Neural cell (in vitro differentiated cells): ENCODE results near the gene PHACTR4. TPM values are rescaled to one million over a fixed set of nuclear protein-coding genes. Genes with fewer than 3 reads are reported as not detected.
"Not testable (repeated sequence)": the region's sequence is repeated elsewhere in the genome, so short reads cannot be mapped to it uniquely, and the experiment has no call there.

Source experiments
- H2AFZ ChIP-seq: fragments of 200-600, 300-800 bp; sonication (generic), shearing (Covaris generic); 2 replicates; pipeline ENCODE4 v1.6.0; 2014; ENCODE audit warnings: low read depth, mild to moderate bottlenecking, antibody characterized with exemption, low read length, moderate library complexity
- H3F3A ChIP-seq: fragments of 200-600 bp; shearing (Covaris generic); 2 replicates; pipeline ENCODE4 v1.6.1; 2016; ENCODE audit warnings: mild to moderate bottlenecking, moderate library complexity, mixed read lengths, antibody characterized with exemption, low read length; ENCODE audit not compliant: insufficient read depth, poor library complexity, severe bottlenecking
- H3K27ac ChIP-seq: fragments of 200-600, 300-800 bp; sonication (generic), shearing (Covaris generic); 2 replicates; pipeline ENCODE4 v1.5.1; 2014; ENCODE audit warnings: mild to moderate bottlenecking, low read length, moderate library complexity
- H3K27me3 ChIP-seq: fragments of 300-800, 200-600 bp; sonication (generic), shearing (Covaris generic); 2 replicates; pipeline ENCODE4 v1.6.0; 2014; ENCODE audit warnings: mild to moderate bottlenecking, low read depth, low read length, moderate library complexity; ENCODE audit not compliant: insufficient read depth
- H3K36me3 ChIP-seq: fragments of 300-800, 200-600 bp; sonication (generic), shearing (Covaris generic); 2 replicates; pipeline ENCODE4 v1.5.1; 2014; ENCODE audit warnings: mild to moderate bottlenecking, antibody characterized with exemption, low read length, moderate library complexity; ENCODE audit not compliant: insufficient read depth
- H3K4me2 ChIP-seq: fragments of 300-800, 200-600 bp; sonication (generic), shearing (Covaris generic); 2 replicates; pipeline ENCODE4 v1.6.0; 2014; ENCODE audit warnings: mild to moderate bottlenecking, low read length
- H3K4me3 ChIP-seq: fragments of 300-800, 200-600 bp; sonication (generic), shearing (Covaris generic); 2 replicates; pipeline ENCODE4 v1.5.1; 2014; ENCODE audit warnings: mild to moderate bottlenecking, low read length, moderate library complexity
- H3K79me2 ChIP-seq: fragments of 200-600 bp; shearing (Covaris generic); replicated peaks from 2 replicates; pipeline ENCODE4 v1.6.0; 2014; ENCODE audit warnings: mild to moderate bottlenecking, low read length, moderate library complexity; ENCODE audit not compliant: insufficient read depth
- H3K9ac ChIP-seq: fragments of 300-800, 200-600 bp; sonication (generic), shearing (Covaris generic); 2 replicates; pipeline ENCODE4 v1.6.1; 2016; ENCODE audit warnings: mild to moderate bottlenecking, low read length, mixed read lengths
- H3K9me2 ChIP-seq: fragments of 200-600 bp; shearing (Covaris generic); 2 replicates; pipeline ENCODE4 v1.6.1; 2016; ENCODE audit warnings: mild to moderate bottlenecking, low read length, mixed read lengths; ENCODE audit not compliant: insufficient read depth
- H3K9me3 ChIP-seq: fragments of 200-600, 300-800 bp; sonication (generic), shearing (Covaris generic); 2 replicates; pipeline ENCODE4 v1.6.1; 2016; ENCODE audit warnings: mild to moderate bottlenecking, mixed run types, low read length, moderate library complexity, mixed read lengths
- H4K20me1 ChIP-seq: fragments of 200-600 bp; shearing (Covaris generic); 2 replicates; pipeline ENCODE4 v1.6.1; 2016; ENCODE audit warnings: mild to moderate bottlenecking, mixed run types; ENCODE audit not compliant: insufficient read depth
- CTCF ChIP-seq: fragments of 450-650 bp; IDR thresholded peaks from 2 replicates; pipeline ENCODE4 v1.5.1; 2014; ENCODE audit warnings: antibody characterized with exemption, mild to moderate bottlenecking, moderate library complexity; ENCODE audit not compliant: poor library complexity, severe bottlenecking
- EP300 ChIP-seq: fragments of 450-650 bp; conservative IDR thresholded peaks from 2 replicates; pipeline ENCODE4 v1.6.1; 2014; ENCODE audit warnings: antibody characterized with exemption, mild to moderate bottlenecking, moderate library complexity; ENCODE audit not compliant: poor library complexity, severe bottlenecking
- EZH2 ChIP-seq: fragments of 200-600, 300-800 bp; shearing (Covaris generic), sonication (generic); IDR thresholded peaks from 2 replicates; pipeline ENCODE4 v1.6.1; 2014; ENCODE audit warnings: antibody characterized with exemption, low read length, borderline replicate concordance, mild to moderate bottlenecking; ENCODE audit not compliant: insufficient read depth, poor library complexity, severe bottlenecking
- MXI1 ChIP-seq: fragments of 450-650 bp; conservative IDR thresholded peaks from 2 replicates; pipeline ENCODE4 v1.6.1; 2014; ENCODE audit warnings: antibody characterized with exemption, mild to moderate bottlenecking; ENCODE audit not compliant: poor library complexity, severe bottlenecking
- POLR2AphosphoS5 ChIP-seq: IDR thresholded peaks from 2 replicates; pipeline ENCODE4 v1.6.1; 2012
- RAD21 ChIP-seq: fragments of 450-650 bp; conservative IDR thresholded peaks from 2 replicates; pipeline ENCODE4 v1.6.1; 2014; ENCODE audit warnings: antibody characterized with exemption, mild to moderate bottlenecking, moderate library complexity
- REST ChIP-seq: IDR thresholded peaks from 2 replicates; pipeline ENCODE4 v1.6.1; 2012; ENCODE audit warnings: borderline replicate concordance
- SMC3 ChIP-seq: fragments of 450-650 bp; conservative IDR thresholded peaks from 2 replicates; pipeline ENCODE4 v1.6.1; 2014; ENCODE audit warnings: antibody characterized with exemption, mild to moderate bottlenecking, moderate library complexity; ENCODE audit not compliant: poor library complexity
- TAF1 ChIP-seq: IDR thresholded peaks from 2 replicates; pipeline ENCODE4 v1.6.1; 2012; ENCODE audit warnings: low read depth
- polyA plus RNA-seq: library from polyadenylated mRNA; depleted of rRNA; stranded (reverse); fragments of >200 nt; gene quantifications from 2 replicates; pipeline ENCODE4 v1.2.3, GENCODE V29; 2014

The PHACTR4 gene
- polyA plus RNA-seq, 1 donor from 2014 or later, result 7.9 TPM

GRCh38 chr1:28323720-28324119 is 45.8 kb upstream of the PHACTR4 start:
- no peaks in the 10 kb centered on the region for H3K9me2 ChIP-seq
- H3K36me3 ChIP-seq, result no peaks in the 10 kb centered on the region
- TF ChIP-seq EP300 (no peak), MXI1 (no peak), EZH2 (no peak), SMC3 (no peak), REST (no peak), POLR2AphosphoS5 (no peak), RAD21 (no peak), CTCF (no peak), TAF1 (no peak)
- no peak overlapping the region for H3K4me2 ChIP-seq
- no peak overlapping the region for H3K4me3 ChIP-seq
- no peak overlapping the region for H3K9ac ChIP-seq
- no peaks in the 10 kb centered on the region for H4K20me1 ChIP-seq
- H2AFZ ChIP-seq, result no peak overlapping the region
- H3K27ac ChIP-seq, result no peak overlapping the region
- H3K27me3 ChIP-seq, result no peaks in the 10 kb centered on the region
- no peaks in the 10 kb centered on the region for H3K9me3 ChIP-seq
- H3K79me2 ChIP-seq, result no peaks in the 10 kb centered on the region
- H3F3A ChIP-seq, result no peaks in the 10 kb centered on the region

- Histone ChIP-seq H3K27me3 (no peaks in the 10 kb centered on the region), H3K27ac (no peak overlapping the region), H3K9me3 (no peaks in the 10 kb centered on the region), H4K20me1 (no peaks in the 10 kb centered on the region), H3K9me2 (no peaks in the 10 kb centered on the region), H3K9ac (no peak overlapping the region), H3K4me2 (no peak overlapping the region), H2AFZ (no peak overlapping the region), H3K79me2 (no peaks in the 10 kb centered on the region), H3K4me3 (no peak overlapping the region), H3K36me3 (no peaks in the 10 kb centered on the region), H3F3A (no peaks in the 10 kb centered on the region)
- TF ChIP-seq POLR2AphosphoS5 (no peak), EZH2 (no peak), SMC3 (no peak), TAF1 (no peak), EP300 (no peak)
Observed at GRCh38 chr1:28326515-28326914, 43.0 kb upstream of the PHACTR4 start.

- H3K4me2 ChIP-seq, result no peak overlapping the region
- no peaks in the 10 kb centered on the region for H3F3A ChIP-seq
- H3K9ac ChIP-seq, result no peak overlapping the region
- no peaks in the 10 kb centered on the region for H3K79me2 ChIP-seq
- no peak overlapping the region for H2AFZ ChIP-seq
- no peaks in the 10 kb centered on the region for H3K9me2 ChIP-seq
- no peak overlapping the region for H3K4me3 ChIP-seq
- H3K36me3 ChIP-seq, result no peaks in the 10 kb centered on the region
- no peaks in the 10 kb centered on the region for H3K27me3 ChIP-seq
- no peaks in the 10 kb centered on the region for H3K9me3 ChIP-seq
- no peaks in the 10 kb centered on the region for H4K20me1 ChIP-seq
- H3K27ac ChIP-seq, result no peak overlapping the region
- TF ChIP-seq TAF1, result no peak
- no peak for TF ChIP-seq EZH2
- no peak for TF ChIP-seq MXI1
- no peak for TF ChIP-seq EP300
Observed at GRCh38 chr1:28326984-28327383, 42.6 kb upstream of the PHACTR4 start.

- not testable (repeated sequence) for H3K9ac ChIP-seq, H4K20me1 ChIP-seq, H3K4me2 ChIP-seq, H3K36me3 ChIP-seq, H2AFZ ChIP-seq, H3K27me3 ChIP-seq, H3K27ac ChIP-seq, H3K9me2 ChIP-seq, H3K4me3 ChIP-seq, H3K79me2 ChIP-seq, H3K9me3 ChIP-seq, H3F3A ChIP-seq
Observed at GRCh38 chr1:28327431-28327830, 42.1 kb upstream of the PHACTR4 start.
